Measurements from ENCODE around the gene POC1A. TPM values are rescaled to one million over a fixed set of nuclear protein-coding genes. Genes with fewer than 3 reads are reported as not detected.

The POC1A gene
- total and polyA plus RNA-seq, 2 of the 8 experiments (the other 6 are each of a cell fraction or from before 2014, with no cell fraction given), result 35.7 to 39.2 TPM

GRCh38 chr3:52086976-52087663 is 67.1 kb downstream of the POC1A start (continued):
- TF ChIP-seq KDM4A (IDR thresholded peaks at IDR 0.05; ENCODE audit: low read depth, low read length, severe bottlenecking) (no peak), CBX8 (IDR thresholded peaks at IDR 0.05; ENCODE audit: borderline replicate concordance, low read depth, low read length) (no peak), SIX5 (IDR thresholded peaks at IDR 0.05; ENCODE audit: low read depth, low read length) (no peak), TAF1 (IDR thresholded peaks at IDR 0.05; ENCODE audit: low read depth, low read length) (no peak), GABPA (IDR thresholded peaks at IDR 0.05; ENCODE audit: borderline replicate concordance, insufficient read depth, low read length) (no peak), ATF2 (IDR thresholded peaks at IDR 0.05; ENCODE audit: low read length) (no peak), ATF3 (IDR thresholded peaks at IDR 0.05; ENCODE audit: insufficient read depth, low read depth, low read length) (no peak)

Measured in H1 (cell line).